ENCODE measurements around the gene TENT4A.

Gene TENT4A

GRCh38 chr5:6736524-6737042, 23.4 kb downstream of the TENT4A start:
- no peak for ATAC-seq
- TF ChIP-seq ZFP30 (CRISPR knock-in tag; IDR thresholded peaks at IDR 0.05) (no peak), ESRRG (CRISPR knock-in tag; IDR thresholded peaks at IDR 0.05) (no peak), ZNF8 (CRISPR knock-in tag; IDR thresholded peaks at IDR 0.05) (no peak), BACH2 (CRISPR knock-in tag; IDR thresholded peaks at IDR 0.05; ENCODE audit: borderline replicate concordance) (no peak), OSR1 (CRISPR knock-in tag; IDR thresholded peaks at IDR 0.05) (no peak), ZNF70 (CRISPR knock-in tag; IDR thresholded peaks at IDR 0.05) (no peak), CSDC2 (CRISPR knock-in tag; IDR thresholded peaks at IDR 0.05) (no peak), RARB (CRISPR knock-in tag; IDR thresholded peaks at IDR 0.05) (no peak), CREB5 (CRISPR knock-in tag; IDR thresholded peaks at IDR 0.05; ENCODE audit: low read depth) (no peak), TCF4 (CRISPR knock-in tag; IDR thresholded peaks at IDR 0.05; ENCODE audit: borderline replicate concordance) (no peak), ZFP3 (CRISPR knock-in tag; IDR thresholded peaks at IDR 0.05) (no peak), ZNF565 (CRISPR knock-in tag; conservative IDR thresholded peaks at IDR 0.05; ENCODE audit: low read depth) (no peak), PATZ1 (CRISPR knock-in tag; IDR thresholded peaks at IDR 0.05; ENCODE audit: borderline replicate concordance) (no peak), POU6F1 (CRISPR knock-in tag; IDR thresholded peaks at IDR 0.05; ENCODE audit: borderline replicate concordance, low read depth) (no peak), CSRNP3 (CRISPR knock-in tag; IDR thresholded peaks at IDR 0.05) (no peak), ZC3H10 (CRISPR knock-in tag; IDR thresholded peaks at IDR 0.05) (no peak), GLIS3 (CRISPR knock-in tag; IDR thresholded peaks at IDR 0.05) (no peak), PPARA (CRISPR knock-in tag; IDR thresholded peaks at IDR 0.05; ENCODE audit: borderline replicate concordance) (no peak)

GRCh38 chr5:6737043-6737941, 24.1 kb downstream of the TENT4A start:
- no peak for ATAC-seq
- TF ChIP-seq CSRNP3 (CRISPR knock-in tag; IDR thresholded peaks at IDR 0.05) = no peak
- no peak for TF ChIP-seq ZNF70 (CRISPR knock-in tag; IDR thresholded peaks at IDR 0.05)
- no peak for TF ChIP-seq ZFP3 (CRISPR knock-in tag; IDR thresholded peaks at IDR 0.05)
- TF ChIP-seq SNAI2 (CRISPR knock-in tag; IDR thresholded peaks at IDR 0.05) = no peak
- no peak for TF ChIP-seq TSHZ2 (CRISPR knock-in tag; IDR thresholded peaks at IDR 0.05)
- TF ChIP-seq ZNF8 (CRISPR knock-in tag; IDR thresholded peaks at IDR 0.05) = no peak
- TF ChIP-seq ESRRG (CRISPR knock-in tag; IDR thresholded peaks at IDR 0.05) = no peak
- TF ChIP-seq TCF4 (CRISPR knock-in tag; IDR thresholded peaks at IDR 0.05; ENCODE audit: borderline replicate concordance) = no peak
